HG02981 (cell line): ENCODE results near the gene TMEM119.
"Not testable (repeated sequence)": the region's sequence is repeated elsewhere in the genome, so short reads cannot be mapped to it uniquely, and the experiment has no call there.

Source experiments
- ATAC-seq: cut with Tn5 transposase; IDR thresholded peaks from one replicate; pipeline ENCODE4 v1.9.1; 2021; ENCODE audit warnings: mild to moderate bottlenecking, moderate library complexity; ENCODE audit not compliant: unreplicated experiment

Gene TMEM119

DNA sequence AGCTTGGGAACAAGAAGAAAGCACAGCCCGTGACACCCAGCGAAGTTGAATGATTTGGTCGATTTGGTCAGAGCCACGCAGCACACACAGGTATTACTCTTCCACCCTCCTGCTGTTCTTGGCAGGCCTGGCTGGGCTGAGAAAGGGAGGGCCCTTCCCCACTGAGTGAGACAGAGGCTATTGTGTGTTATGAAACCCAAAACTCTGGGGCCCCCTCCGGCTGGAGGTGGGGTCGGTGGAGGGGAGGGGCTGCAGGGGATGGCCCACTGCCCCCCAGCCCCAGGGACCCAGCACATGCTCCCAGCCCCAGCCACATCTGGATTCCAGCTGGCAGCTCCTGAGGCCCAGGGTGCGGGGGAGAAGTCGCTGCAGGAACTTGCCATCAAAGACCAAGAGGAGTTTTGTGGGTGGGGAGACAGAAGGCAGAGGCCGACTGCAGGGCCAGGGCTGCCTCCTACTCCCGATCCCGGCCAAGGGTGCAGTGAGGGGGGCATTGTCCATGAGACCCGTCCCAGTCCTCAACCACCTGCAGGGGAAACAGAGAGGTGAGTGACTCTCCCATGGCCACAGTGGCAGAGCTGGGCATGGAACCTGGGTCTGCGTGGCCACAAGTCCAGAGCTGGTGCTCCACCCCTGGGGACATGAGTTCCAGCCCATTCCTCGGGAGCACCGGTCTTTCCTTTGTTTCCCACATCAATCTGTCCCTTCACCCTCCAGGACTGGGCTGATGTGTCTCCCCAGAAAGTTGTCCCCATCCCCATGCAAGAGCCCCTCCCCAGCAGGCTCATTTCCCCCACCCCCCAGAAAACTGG, 8.7 kb downstream of the TMEM119 start:
- ATAC-seq, result no peak

DNA sequence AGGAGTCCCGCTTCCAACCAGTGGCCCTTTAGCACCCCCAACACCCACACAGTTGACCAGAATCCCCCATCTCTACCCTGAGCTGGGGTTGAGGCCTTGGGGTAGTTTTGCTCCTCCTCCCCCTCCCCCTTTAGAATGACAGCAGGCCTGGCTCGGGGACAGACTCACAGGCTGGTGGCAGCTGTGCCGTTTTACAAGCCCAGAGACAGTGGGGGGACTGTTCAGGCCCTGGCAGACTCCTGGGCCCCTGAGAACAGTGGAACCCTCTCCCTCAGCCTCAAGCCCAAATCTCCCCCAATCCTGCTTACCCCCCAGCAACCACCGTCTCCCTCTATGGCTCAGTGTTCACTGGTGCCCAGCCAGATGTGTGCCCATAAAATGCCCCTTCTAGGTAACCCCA, 10.1 kb downstream of the TMEM119 start:
- ATAC-seq, result no peak

DNA sequence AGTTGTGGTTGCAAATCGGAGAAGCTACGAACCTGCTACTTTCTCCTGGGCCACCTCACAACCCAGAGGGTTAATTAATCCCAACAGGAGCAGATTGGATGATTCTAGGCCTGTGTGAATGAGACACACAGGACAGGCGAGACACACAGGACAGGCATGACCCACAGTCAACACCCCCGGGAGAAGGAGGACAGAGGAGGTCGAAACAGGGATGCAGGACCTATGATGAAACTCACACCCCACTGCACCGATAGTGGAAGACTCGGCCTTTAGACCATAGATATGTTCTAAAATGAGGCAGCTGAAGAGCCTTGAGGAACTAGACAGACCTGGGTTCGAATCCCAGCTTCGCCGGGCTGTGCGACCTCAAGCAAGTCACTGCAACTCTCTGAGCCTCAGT, 11.6 kb downstream of the TMEM119 start:
- ATAC-seq, result no peak

- no peak for ATAC-seq
These were observed 12.0 kb downstream of the TMEM119 start for GRCh38 chr12:108585864-108586263.

- no peak for ATAC-seq
These were observed 13.3 kb downstream of the TMEM119 start for GRCh38 chr12:108584456-108585065.

GRCh38 chr12:108583991-108584390, 13.9 kb downstream of the TMEM119 start:
- ATAC-seq, result no peak

DNA sequence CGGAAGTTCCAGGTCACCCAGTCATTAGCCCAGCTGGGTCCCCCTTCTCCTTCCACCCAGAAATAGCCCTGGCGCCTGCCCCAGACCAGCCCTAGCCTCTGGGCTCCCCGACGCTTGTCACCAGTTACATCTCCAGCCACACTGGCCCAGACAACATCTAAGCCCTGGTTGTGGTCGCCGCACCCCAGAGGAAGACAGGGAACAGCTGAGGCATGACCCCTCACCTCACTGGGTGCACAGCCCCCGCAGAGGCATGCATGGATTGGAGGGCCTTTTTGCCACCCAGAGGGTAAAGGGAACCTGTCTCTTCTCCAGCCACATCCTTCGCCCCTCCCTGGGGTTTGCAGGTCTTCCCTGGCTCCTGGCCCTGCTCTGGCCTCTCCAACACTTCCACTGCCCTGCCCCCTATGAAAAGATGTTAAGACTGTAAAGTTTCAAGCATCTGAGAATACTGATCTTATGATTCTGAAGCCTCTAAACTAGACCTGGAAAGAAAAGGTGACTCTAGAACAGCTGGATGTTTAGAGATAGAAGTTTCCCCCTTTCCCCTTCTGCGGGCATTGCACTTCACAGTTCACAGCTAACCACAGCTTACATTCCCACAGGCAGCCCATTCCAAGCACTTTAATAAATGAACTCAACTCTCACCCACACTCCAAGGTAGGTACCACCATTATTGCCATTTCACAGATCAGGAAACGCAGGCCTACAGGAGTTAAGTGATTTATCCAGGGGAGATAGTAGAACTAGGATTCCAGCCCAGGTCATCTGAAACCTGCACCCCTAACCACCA, 14.7 kb downstream of the TMEM119 start:
- no peak for ATAC-seq

DNA sequence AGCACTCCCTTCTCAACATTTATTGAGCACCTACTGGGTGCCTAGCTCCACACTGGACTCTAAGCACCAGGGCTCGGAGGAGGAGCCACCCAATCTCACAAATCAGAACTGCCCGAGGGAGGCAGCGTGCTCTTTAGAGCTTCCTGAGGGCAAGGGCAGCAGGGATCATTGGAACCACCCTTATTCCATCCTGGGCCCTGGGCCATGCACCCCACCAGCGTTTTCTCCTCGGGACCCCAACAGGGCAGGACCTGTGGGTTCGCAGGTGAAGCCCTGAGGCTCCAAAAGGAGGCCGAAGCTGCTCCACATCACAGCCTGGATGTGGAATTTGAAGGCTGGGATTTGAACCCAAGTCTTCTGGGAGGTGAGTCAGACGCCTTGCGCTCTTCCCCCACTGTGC, 15.4 kb downstream of the TMEM119 start:
- ATAC-seq, result no peak

DNA sequence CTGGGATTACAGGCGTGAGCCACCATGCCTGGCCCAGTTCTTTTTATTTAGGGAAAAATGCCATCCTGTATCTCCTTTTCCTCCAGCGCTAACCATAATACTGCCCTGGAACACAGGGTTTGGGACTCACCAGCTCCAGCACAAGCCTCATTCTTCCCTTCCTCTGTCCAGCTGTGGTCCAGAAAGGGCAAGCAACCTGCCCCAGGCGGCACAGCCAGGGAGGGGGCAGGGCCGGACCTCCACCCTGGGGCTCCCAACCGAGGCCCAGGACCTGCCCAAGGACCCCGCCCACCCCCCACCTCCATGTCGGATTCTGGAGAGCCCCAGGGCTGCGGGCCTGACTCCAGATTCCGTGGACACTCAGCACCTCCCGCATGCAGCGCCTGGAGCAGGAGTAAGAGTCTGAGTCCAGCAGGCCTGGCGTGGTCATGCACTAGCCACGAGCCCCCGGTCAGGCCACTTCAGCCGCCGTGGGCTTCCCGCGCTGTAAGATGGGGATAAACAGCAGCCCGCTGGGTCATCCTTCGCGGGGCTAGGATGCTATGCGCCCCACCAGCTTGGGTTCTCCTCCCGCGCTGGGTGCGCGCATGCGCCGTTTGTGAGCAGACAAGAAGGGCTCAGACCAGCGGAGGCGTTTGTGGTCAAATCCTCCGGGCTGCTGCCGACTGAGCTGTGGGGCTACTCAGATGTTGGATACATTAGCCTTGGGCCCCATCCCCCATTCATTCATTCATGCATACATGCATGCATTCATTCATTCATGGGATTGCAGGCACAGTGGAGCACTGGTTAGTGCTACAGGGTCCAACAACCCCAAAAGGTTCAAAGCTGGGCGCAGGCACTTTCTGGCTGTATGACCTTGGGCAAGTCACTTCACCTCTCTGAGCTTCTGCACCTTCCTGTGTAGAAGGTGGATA, 16.3 kb downstream of the TMEM119 start:
- no peak for ATAC-seq

DNA sequence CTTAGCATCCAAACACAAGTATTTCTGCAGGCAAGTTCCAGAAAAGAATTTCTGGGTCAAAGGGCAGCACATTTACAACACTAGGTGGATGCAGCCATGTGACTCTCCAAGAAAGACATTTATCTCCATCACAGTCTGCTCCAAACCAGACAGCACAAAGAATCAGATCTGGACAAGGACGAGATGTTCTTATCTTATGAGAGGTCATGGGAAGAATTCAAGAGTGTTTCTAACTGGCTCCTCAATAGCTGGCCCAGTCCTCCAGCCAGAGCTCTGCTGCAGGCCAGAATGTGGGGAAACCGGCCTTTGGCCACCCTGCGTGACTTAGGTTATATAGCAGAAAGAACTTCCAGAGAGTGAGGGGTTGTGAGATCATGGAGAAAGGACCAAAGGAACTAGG, 17.4 kb downstream of the TMEM119 start:
- ATAC-seq, result no peak

- no peak for ATAC-seq
These were observed 19.1 kb downstream of the TMEM119 start for GRCh38 chr12:108578813-108579212.

DNA sequence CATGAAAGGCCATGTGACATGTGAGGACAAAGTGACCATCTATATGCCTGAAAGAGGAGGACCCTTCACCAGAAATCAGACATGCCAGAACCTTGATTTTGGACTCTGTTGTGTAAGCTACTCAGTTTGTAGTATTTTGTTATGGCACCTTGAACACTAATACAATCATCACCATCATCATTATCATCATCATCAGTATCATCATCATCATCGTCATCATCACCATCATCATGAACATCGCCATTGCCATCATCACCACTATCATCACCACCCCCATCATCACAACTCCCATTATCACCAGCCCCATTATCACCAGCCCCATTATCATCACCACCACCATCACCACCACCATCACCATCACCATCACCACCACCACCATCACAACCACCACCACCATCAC, 19.6 kb downstream of the TMEM119 start:
- ATAC-seq, result no peak

DNA sequence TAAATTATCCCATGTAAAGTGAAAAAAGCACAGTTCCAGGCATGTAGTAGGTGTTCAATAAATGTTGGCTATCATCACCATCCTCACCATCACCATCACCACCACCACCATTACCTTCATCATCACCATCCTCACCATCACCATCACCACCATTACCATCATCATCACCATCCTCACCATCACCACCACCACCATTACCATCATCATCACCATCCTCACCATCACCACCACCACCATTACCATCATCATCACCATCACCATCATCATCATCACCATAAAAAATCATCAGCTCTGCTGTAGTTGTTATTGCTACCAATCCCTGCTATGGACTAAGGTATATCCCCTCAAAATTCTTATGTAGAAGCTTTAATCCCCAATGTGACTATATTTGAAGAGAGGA, 20.4 kb downstream of the TMEM119 start:
- no peak for ATAC-seq

- no peak for ATAC-seq
These were observed 21.1 kb downstream of the TMEM119 start for GRCh38 chr12:108576660-108577234.

- ATAC-seq, result no peak
These were observed 22.5 kb downstream of the TMEM119 start for GRCh38 chr12:108575199-108575912.

DNA sequence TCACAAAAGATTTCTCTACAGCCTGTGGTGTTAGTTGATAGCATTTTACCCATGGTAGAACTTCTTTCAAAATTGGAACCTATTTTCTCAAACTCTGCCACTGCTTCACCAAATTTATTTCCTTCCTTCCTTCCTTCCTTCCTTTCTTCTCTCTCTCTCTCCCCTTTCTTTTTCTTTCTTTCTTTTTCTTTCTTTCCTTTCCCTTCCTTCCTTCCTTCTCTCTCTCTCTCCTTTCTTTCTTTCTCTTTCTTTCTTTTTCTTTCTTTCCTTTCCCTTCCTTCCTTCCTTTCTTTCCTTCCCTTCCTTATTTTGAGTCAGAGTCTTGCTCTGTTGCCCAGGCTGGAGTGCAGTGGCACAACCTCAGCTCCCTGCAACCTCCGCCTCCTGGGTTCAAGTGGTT, 23.6 kb downstream of the TMEM119 start:
- ATAC-seq, result not testable (repeated sequence)

DNA sequence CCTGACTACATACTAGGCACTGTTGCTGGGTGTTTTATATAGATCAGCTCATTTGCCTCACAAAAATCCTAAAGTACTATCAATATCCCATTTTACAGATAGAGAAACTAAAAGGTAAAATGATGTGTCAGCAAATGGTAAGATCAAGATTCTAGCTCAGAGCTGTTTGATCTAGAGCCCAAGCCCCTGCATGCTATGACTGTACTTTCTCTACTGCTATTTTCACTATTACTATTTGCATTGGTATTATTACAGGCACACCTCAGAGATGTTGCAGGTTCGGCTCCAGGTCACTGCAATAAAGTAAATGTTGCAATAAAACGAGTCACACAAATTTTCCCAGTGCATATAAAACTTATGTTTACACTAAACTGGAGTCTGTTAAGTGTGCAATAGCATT, 24.6 kb downstream of the TMEM119 start:
- ATAC-seq, result no peak

DNA sequence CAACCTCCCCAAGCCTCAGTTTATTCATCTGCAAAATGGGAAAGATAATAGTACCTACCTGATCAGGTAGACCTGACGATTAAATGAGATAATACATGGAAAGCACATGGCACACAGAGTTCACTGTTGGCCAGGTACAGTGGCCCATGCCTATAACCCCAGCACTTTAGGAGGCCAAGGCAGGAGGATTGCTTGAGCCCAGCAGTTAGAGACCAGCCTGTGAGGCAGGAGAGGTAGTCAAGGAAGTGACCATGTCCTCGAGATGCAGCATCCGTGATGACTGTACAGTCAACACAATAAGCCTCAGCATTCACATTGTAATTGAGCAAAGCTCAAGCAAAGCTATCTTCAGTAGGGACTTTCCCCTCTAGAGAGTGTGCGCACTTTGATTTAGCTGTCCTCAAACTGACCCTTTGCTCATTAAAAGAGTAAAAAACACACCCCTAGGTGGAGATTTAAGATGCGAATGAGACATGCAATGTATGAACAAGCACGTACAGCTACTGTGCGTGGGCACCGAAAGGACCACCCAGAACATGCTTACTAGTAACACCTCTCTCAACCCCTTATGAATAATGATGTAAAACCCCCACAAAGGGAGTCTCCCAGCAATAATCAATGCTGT, 25.6 kb downstream of the TMEM119 start:
- no peak for ATAC-seq

DNA sequence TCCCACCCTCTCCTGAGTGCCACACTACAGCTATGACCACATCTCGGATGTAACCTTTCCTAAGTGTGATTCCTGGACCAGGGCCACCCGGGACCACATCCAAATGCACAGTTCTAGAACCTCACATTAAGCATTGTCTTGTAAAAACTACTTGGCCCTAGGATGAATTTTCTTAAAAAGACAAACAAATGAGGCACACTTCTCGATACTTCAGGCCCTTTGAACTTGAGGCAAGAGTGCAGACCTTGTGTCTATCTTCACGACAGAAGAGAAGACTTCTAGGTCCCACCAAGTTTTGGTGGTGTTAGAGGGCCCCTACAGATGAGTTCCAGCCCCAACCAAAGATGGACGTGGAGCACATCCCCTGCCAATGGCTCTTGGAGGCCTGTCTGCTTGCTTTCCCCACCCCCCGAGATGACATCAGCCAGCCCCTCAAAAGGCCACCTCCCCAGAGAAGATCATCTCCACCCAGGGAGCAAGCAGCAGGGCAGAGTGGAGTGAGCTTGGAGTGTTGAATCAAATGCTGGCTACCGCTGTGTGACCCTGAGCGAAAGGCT, 26.2 kb downstream of the TMEM119 start:
- ATAC-seq, result no peak
